GM19455 (cell line): Measurements from ENCODE around the gene LDB1.

ENCODE experiments used
- ATAC-seq: cut with Tn5 transposase; IDR thresholded peaks from one replicate; pipeline ENCODE4 v1.9.1; 2021; ENCODE audit not compliant: unreplicated experiment

LDB1 gene

DNA sequence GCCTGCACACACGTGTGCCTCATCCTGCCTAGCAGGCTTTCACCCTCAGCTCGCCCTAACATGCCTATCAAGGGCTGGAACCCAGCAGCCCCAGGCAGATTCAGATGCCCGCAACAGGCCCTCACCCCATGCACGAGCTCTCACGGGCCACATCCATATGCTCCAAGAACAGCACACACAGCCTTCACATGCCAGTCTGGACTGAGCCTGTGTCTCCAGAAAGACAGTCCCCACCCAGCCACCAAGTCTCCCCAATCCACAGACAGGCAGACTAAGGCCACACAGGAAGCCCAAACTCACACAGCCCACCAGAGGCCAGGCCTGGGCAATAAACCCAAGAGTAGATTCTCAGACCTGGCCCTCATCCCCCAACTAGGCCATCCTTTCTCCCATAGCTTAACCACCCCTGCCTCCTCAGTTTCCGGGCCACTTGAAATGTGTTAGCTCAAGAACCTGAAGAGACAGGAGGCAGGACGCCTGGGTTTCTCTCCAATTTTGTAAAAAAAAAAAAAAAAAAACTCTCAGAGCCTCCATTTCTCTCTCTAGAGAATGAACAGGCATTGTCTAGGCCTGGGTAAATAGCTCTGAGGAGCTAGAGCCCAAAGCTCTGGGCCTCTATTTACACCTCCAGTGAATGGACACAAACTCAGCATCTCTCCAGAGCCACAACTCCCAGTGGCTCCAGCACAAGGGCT lies 6.8 kb downstream of the LDB1 start:
- no peak for ATAC-seq

DNA sequence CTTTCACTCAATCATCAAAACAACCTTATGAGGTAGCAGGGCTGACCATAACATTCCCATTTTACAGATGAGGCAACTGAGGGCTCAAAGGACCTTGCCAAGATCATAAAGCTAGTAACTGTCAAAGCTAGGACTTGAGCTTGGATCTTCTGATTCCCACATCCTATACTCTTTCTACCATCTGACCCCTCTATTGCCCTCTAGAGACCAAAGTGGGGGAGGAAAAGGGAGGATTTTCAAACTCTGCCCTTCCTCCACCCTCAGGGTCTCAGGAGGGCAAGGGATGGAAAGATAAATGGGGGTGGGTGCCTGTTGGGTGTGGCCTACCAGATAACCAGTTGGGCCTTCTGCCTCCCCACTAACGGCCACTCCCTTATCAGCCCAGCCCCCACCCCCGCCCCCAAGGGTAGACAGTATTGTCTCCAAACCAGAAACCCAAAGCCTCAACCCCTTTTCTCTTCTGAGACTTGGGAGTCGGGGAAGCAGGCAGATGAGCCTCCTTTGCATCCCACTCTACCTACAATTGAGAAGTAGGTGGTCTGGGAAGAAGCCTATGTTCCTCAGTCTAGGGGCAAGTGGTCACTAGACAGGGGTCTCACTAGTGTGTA lies 7.9 kb downstream of the LDB1 start:
- no peak for ATAC-seq

DNA sequence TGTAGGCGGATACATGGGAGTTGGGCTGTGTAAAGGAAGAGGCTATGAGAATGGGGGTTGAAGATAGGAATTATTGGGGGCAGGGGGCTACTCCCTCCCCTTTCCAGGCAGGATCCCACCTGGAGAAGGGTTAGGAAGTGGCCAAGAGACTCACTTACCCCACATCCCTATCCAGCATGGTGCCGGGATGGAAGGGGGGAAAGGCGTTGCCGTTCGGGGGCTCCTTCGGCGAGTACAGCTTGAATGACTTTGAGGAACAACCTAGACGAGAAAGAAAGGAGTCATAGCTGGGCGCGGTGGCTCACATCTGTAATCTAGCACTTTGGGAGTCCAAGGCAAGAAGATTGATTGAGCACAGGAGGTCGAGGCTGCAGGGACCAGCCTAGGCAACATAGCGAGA lies 8.9 kb downstream of the LDB1 start:
- no peak for ATAC-seq

DNA sequence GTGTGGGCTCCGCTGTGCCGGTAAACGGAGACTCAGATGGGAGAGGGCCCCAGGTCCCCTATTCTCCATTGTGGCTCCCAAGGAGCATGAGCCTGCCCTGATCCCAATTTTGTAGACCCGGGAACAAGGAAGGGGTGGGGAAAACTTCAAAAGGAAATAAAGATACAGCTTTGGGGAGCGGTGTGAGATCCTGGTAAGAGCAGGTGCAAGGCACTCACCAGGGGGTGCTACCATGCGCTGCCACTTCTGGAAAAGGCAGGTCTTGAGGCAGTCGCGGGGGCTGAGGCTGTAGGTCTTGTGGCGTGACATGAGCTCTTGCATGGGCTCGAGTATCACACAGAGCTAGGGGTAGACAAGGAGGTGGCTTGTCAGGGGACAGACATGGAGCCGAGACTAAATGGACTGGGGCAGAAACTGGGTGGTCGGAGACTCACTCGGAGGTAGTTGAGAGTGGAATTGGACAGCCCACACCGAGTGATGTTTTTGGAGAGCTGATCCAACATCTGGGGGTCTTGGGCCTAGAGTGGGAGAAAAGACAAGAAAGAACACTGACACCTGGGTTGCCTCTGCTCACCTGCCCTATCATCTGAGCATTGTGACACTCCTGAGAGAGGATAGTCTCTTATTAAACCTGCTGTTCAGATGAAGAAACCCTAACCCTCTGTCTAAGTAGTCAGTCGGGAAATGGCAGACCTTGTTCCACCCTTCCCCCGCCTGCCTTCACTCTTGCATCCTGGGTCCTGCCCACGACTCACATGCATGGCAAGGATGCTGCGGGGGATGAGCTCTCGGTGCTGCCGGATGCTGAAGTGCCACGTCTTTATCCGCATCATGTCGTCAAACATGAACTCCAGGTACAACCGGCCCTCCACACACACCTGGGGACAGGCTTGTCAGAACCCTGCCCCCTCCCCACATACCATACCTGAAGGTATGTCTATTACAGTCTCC lies 10.7 kb downstream of the LDB1 start:
- no peak for ATAC-seq

DNA sequence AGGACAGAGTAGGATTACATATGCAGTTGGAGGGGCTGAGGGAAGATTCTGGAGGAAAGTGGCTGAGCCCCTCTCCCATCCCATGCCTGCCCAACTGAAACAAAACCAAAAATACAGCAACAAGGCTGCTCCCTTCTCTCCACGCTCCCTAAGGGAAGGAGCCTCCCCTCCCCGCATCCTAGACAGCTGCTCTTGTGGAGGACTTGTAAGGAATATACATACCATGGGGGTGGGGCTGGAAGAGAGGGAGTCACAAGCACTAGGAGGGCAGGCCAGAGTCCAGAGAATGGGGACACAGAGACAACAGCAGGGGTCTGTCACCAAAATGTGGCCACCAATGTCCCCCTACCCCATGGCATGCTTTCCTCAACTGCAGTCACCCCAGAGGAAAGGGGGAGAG lies 13.2 kb downstream of the LDB1 start:
- ATAC-seq: no peak

DNA sequence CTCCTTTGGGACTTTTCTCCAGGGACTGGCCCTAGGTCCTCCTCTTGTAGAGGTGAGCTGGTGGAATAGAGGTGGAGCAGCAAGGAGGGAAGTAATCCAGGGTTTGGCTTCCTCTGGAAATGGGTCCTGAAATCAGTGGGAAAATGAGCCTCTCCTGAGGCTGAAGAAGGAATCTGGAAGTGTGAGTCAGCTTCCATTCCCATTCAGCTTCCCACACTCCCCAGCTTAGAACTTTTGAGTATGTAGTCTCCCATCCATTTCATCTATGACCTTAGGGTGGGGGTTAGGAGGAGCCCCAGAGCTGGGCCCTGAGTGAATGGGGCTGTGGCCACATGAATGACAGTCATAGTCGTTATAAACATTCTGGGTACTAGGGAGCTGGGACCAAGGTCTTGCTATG lies 17.7 kb downstream of the LDB1 start:
- ATAC-seq: no peak

DNA sequence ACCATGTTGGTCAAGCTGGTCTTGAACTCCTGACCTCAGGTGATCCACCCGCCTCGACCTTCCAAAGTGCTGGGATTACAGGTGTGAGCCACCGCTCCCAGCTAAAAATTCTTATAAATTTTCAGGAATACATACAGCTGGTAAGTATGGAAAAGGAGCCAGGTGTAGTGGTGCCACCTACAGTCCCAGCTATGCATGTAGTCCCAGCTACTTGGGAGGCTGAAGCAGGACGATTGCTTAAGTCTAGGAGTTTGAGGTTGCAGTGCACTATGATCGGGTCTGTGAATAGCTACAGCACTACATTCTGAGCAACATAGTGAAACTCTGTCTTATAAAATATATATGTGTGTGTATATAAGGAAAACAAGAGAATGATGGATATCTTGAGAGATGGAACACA lies 19.0 kb downstream of the LDB1 start:
- no peak for ATAC-seq

DNA sequence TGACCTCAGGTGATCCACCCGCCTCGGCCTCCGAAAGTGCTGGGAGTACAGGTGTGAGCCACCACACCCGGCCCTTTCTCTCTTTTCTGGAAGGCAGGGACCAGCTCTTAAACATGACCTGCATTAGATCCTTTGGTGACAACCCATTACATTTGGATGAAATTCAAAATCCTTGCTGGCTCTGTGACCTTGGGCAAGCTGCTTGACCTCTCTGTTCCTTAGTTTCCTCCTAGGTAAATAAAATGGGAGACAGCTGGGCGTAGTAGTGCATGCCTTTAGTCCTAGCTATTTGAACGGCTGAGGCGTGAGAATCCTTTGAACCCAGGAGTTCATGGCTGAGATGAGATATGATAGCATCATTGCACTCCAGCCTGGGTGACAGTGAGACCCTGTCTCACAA lies 23.7 kb downstream of the LDB1 start:
- no peak for ATAC-seq

DNA sequence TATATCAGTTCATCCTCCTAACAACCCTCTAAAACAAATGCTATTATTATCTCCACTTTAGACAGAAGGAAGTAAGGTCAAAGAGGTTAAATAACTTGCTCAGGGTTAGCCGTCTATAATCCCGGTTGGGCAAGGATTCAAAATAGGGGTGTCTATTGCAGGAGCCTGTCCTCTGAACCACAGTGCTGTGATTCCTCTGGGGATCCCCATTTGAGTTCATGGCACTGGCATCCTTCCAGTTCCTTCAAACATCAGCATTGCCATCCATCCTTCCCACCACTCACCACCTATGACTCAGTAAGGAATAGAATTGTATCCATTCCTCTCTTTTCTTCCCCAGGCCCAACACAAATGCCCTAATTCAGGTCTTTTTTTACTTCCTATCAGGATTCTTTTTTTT lies 29.4 kb downstream of the LDB1 start:
- ATAC-seq: no peak

DNA sequence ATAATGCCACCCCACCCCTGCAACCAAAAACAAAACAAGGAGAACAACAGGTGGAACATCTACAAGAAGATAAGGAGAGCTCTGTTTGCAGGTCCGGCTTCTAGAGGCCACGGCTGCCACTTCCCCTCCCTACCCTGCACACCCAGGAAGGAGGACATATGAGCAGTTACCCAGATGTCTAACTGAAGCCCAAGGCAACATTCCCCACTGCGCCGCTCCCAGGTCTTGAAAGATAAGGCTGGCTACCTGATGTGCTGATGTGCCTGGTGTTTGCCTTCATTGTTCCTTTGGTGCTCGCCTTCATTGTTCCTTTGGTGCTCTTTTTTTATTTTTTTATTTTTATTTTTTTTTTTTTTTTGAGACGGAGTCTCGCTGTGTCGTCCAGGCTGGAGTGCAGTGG lies 34.0 kb downstream of the LDB1 start:
- ATAC-seq: no peak

DNA sequence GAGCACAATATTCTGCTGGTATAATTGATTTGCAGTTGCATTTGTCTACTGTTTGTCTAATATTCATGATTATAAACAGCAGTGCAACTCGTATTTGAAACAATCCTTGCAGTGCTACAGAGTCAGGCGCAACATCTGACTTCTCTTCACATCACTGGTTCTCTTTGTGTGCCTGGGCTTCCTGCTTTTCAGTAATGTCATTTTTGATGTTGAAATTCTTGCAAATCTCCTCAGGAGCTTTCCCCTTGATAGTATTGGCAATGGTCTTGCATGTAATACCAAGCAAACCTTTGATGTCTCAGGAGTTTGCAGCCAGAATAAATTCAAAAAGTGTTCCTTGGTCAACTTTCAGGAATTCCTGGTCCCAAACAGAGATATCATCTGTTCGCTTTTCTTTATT lies 34.8 kb downstream of the LDB1 start:
- no peak for ATAC-seq

DNA sequence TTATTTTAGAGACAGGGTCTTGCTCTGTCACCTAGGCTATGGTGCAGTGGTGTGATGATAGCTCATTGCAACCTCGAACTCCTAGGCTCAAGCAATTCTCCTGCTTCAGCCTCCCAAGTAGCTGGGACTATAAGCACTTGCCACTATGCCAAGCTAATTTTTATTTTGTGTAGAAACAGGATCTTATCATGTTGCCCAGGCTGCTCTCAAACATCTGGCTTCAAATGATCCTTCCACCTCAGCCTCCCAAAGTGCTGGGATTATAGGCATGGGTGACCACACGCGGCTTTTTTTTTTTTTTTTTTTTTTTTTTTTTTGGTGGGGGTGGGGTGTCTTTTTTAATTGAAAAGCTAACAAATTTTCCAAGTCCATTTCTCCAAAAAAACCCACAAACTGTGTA lies 36.6 kb downstream of the LDB1 start:
- no peak for ATAC-seq

DNA sequence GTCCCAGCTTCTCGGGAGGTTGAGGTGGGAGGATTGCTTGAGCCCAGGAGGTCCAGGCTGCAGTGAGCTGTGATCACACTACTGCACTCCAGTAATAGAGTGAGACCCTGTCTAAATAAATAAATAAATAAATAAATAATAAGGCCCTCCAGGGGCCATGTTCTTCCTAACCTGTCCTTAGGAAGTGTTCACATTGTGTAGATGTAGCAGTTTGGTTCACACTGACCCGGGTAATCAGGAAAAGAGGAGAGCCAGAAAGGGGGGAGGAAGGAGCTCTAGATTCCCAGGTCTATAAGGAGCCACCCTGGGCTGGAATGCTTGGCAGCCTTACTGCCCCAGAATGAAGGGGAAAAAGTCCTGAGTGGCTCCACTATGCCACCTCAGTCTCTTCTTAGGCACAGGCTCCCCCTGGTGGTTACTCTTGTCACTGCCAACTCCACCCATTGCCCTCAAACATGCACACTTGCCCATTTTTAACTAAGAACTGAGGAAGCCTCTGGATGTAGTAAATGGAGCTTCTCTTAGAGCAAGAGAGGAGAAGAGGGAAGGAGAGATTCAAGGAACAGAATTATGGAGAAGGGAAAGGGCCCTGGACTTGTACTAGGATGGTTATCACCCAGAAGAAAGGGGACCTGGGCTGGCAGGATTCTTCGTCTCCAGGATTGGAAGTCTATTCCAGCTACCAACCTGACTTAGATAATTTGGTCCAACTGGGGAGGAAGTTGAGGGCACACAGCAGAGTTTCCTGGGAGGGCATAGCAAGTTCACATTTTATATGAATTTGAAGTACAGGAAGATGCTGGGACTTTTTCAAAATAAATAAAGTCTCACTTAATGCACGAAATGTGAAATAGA lies 47.3 kb downstream of the LDB1 start:
- ATAC-seq: no peak

DNA sequence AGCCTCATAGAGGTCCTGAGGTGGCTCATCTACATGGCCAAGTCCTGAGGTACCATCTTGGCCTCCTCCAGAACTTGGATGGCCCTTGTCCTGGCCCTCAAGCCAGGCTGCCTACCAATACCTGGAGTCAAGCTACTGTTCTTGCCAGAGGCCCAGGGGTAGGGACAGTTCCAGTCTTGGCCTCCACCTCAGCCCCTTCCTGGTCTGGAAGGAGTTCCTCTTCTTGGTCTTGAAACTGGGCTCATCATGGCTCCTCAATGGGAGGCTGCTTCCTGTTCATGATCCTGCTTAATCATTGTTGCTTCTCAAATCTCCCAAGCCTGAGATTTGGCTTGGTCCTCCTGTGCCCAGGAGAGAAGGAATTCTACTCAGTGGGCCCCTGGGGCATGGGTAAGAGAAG lies 51.1 kb downstream of the LDB1 start:
- ATAC-seq: no peak

DNA sequence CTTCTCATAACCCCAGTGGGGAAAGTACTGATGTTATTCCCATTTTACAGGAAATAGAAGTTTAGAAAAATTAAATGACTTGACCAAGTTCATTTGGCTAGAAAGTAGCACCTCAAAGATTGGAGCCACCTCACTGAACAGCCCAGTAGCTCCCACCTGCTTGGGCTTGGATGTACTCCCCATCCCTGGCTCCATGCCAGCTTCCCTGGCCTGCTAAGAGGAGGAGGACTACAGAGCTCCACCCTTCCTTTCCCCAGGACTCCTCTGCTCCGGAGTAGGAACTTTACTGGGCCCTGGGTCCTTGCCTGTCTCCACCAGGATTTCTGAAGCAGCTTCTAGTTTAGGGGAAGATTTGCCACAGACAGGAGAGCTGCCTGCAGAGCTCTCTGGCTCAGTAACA lies 52.0 kb downstream of the LDB1 start:
- ATAC-seq: no peak

DNA sequence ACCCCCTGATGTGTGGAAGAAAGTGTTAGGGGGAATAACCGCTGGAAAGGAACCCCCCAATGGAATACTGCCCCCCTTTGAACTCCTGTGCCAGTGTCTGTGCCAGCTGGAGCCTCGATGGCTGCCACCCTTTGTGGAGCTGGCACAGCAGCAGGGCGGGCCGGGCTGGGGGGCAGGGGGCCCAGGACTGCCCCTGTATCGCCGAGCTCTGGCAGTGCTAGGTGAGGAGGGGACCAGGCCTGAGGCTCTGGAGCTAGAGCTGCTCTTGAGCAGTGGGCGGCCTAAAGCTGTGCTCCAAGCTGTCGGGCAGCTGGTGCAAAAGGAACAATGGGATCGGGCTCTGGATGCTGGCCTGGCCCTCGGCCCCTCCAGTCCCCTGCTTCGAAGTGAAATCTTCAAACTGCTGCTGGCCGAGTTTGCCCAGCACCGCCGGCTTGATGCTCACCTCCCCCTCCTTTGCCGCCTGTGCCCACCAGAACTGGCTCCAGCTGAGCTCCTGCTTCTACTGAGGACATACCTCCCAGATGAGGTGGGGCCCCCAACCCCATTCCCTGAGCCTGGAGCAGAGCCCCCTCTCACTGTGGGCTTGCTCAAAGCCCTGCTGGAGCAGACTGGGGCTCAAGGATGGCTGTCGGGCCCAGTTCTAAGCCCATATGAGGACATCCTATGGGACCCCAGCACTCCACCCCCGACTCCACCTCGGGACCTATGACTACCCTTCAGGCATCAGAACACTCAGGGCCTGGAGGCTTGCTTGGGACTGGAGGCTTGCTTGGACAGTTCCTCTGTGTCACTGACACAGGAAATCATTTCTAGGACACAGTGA lies 52.9 kb downstream of the LDB1 start:
- ATAC-seq: no peak

DNA sequence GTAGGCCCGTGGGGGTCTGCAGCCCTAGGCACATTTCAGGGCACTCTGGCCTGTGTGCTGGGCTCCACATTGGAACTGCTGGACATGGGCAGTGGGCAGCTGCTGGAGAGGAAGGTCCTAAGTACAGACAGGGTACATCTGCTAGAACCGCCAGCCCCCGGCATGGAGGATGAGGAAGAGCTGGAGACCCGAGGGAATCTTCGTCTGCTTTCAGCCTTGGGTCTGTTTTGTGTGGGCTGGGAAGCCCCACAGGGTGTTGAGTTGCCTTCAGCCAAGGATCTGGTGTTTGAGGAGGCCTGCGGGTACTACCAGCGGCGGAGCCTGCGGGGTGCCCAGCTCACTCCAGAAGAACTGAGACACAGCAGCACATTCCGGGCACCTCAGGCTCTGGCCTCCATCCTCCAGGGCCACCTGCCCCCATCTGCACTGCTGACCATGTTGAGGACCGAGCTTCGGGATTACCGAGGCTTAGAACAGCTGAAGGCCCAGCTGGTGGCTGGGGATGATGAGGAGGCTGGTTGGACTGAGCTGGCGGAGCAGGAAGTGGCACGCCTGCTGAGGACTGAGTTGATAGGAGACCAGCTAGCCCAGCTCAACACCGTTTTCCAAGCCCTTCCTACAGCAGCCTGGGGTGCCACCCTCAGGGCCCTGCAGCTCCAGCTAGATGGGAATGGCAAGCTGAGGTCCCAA lies 53.6 kb downstream of the LDB1 start:
- no peak for ATAC-seq

DNA sequence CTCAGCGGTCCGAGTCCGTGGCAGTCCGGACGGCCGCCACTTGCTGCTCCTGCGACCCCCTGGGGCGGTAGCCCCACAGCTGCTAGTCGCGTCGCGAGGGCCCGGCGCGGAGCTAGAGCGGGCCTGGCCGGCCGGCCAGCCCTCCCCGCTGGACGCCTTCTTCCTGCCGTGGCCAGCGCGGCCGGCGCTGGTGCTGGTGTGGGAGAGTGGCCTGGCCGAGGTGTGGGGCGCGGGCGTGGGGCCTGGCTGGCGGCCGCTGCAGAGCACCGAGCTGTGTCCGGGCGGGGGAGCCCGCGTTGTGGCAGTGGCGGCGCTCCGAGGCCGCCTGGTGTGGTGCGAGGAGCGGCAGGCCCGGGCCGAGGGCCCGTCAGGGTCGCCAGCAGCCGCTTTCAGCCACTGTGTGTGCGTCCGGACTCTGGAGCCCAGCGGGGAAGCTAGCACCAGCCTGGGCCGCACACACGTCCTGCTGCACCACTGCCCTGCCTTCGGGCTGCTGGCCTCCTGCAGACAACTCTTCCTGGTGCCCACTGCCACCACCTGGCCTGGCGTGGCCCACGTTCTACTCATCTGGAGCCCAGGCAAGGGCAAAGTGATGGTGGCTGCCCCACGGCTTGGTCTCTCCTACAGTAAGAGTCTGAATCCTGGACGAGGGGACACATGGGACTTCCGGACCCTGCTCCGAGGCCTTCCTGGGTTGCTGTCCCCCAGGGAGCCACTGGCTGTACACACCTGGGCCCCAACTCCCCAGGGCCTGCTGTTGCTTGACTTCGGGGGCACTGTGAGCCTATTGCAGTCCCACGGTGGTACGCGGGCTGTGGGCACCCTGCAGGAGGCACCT lies 54.4 kb downstream of the LDB1 start:
- ATAC-seq: peak; percentile 27
